Caco-2 (cell line): ENCODE data around the gene RALGPS1. TPM values are rescaled to one million over a fixed set of nuclear protein-coding genes. Genes with fewer than 3 reads are reported as not detected.

Experiments used
- BruUV-seq: library from RNA; stranded (reverse); fragments of 400-500 nt; replicated peaks from 2 replicates; lab custom pipeline; 2021; lab: Mats Ljungman, UMichigan
- CTCF ChIA-PET: fragments of 300-600 bp; sonication (Branson Sonifier 250); formaldehyde crosslinking; loops from one replicate; lab custom pipeline; 2022; ENCODE audit warnings: antibody characterized with exemption; lab: Charles Lee
- POLR2A ChIA-PET: fragments of 300-600 bp; sonication (Branson Sonifier 250); formaldehyde crosslinking; loops from one replicate; lab custom pipeline; 2022; ENCODE audit warnings: antibody characterized with exemption; lab: Charles Lee
- DNase-seq, 2 experiments: peaks; one replicate each; pipeline versions ENCODE4 v3.0.0 to v3.0.0-alpha.2; 2020 to 2022
- H3K27me3 ChIP-seq: replicated peaks from 2 replicates; pipeline ENCODE4 v1.6.0; 2011; ENCODE audit warnings: low read length; ENCODE audit not compliant: control insufficient read depth, insufficient read depth
- H3K36me3 ChIP-seq: 2 replicates; pipeline ENCODE4 v1.5.1; 2011; ENCODE audit warnings: low read length; ENCODE audit not compliant: control insufficient read depth, insufficient read depth
- H3K4me1 ChIP-seq: fragments of 250-450 bp; sonication (Bioruptor Pico); 2 replicates; pipeline ENCODE4 v1.5.1; 2020; ENCODE audit warnings: mild to moderate bottlenecking
- H3K4me3 ChIP-seq: 2 replicates; pipeline ENCODE4 v1.5.1; 2011; ENCODE audit warnings: low read depth, mild to moderate bottlenecking, control low read depth, low read length
- H3K9me3 ChIP-seq: fragments of 250-450 bp; sonication (Bioruptor Pico); 2 replicates; pipeline ENCODE4 v1.5.1; 2020; ENCODE audit warnings: mild to moderate bottlenecking, moderate library complexity
- H3K27ac Mint-ChIP-seq: one replicate; pipeline ENCODE4 v1.8.0; 2022; ENCODE audit warnings: mixed read lengths; ENCODE audit not compliant: unreplicated experiment
- H3K27me3 Mint-ChIP-seq: one replicate; pipeline ENCODE4 v1.8.0; 2022; ENCODE audit warnings: mixed read lengths; ENCODE audit not compliant: insufficient read depth, unreplicated experiment
- H3K36me3 Mint-ChIP-seq: one replicate; pipeline ENCODE4 v1.8.0; 2022; ENCODE audit warnings: mild to moderate bottlenecking, mixed read lengths; ENCODE audit not compliant: insufficient read depth, unreplicated experiment
- H3K4me1 Mint-ChIP-seq: one replicate; pipeline ENCODE4 v1.8.0; 2022; ENCODE audit warnings: low read depth, mixed read lengths; ENCODE audit not compliant: unreplicated experiment
- H3K4me3 Mint-ChIP-seq: one replicate; pipeline ENCODE4 v1.8.0; 2022; ENCODE audit warnings: mild to moderate bottlenecking, moderate library complexity, mixed read lengths; ENCODE audit not compliant: unreplicated experiment
- H3K9me3 Mint-ChIP-seq: one replicate; pipeline ENCODE4 v1.8.0; 2022; ENCODE audit warnings: mixed read lengths; ENCODE audit not compliant: unreplicated experiment
- CTCF ChIP-seq, 2 experiments: fragments of 200-600 bp in 1 of 2; IDR thresholded peaks; 1 replicate in 1 of 2; 2 replicates in 1 of 2; pipeline versions ENCODE4 v1.5.1 to v1.8.0; 2011 to 2022; ENCODE audit warnings: antibody characterized with exemption in 1 of 2, control low read depth in 1 of 2, inconsistent platforms in 1 of 2, low read depth in 1 of 2, low read length in 1 of 2, mild to moderate bottlenecking in 1 of 2, moderate library complexity in 1 of 2; ENCODE audit not compliant: insufficient read depth in 1 of 2, severe bottlenecking in 1 of 2, unreplicated experiment in 1 of 2
- intact Hi-C: fragments of 100-400 bp; cut with micrococcal nuclease; formaldehyde crosslinking; loops from one replicate; pipeline ENCODE4 v1.10.0; 2022; ENCODE audit not compliant: unreplicated experiment
- total RNA-seq: library from RNA; stranded (reverse); gene quantifications from 2 replicates; pipeline ENCODE4 v1.2.3, GENCODE V29; 2022

Gene RALGPS1
- total RNA-seq, 1 experiment from 2014 or later = 41.5 TPM

- H3K9me3 Mint-ChIP-seq = no peaks in the 10 kb centered on the region
- no peak for TF ChIP-seq CTCF (IDR thresholded peaks at IDR 0.05; ENCODE audit: insufficient read depth in 1 of 2, low read depth in 1 of 2, low read length in 1 of 2, severe bottlenecking in 1 of 2, unreplicated experiment in 1 of 2)
- intact Hi-C loops = no loop called here
- H3K36me3 ChIP-seq = no peaks in the 10 kb centered on the region
- H3K4me3 ChIP-seq = no peak overlapping the region
- no peaks in the 10 kb centered on the region for H3K9me3 ChIP-seq
- no peaks in the 10 kb centered on the region for H3K27me3 ChIP-seq
- no peak for DNase-seq
- ChIA-PET CTCF (no interaction called here), POLR2A (no interaction called here)
- no peaks in the 10 kb centered on the region for H3K4me1 ChIP-seq
- BruUV-seq = no TSS peak
- no peaks in the 10 kb centered on the region for H3K27me3 Mint-ChIP-seq
- H3K27ac Mint-ChIP-seq = no peak overlapping the region
- no peaks in the 10 kb centered on the region for H3K4me1 Mint-ChIP-seq
- H3K36me3 Mint-ChIP-seq = peaks cover 6% of the 10 kb centered on the region
- no peak overlapping the region for H3K4me3 Mint-ChIP-seq
These were observed 65.6 kb downstream of the RALGPS1 start for GRCh38 chr9:126980231-126980630.

GRCh38 chr9:126981218-126981617 is 66.6 kb downstream of the RALGPS1 start:
- Mint-ChIP-seq H3K27me3 (no peaks in the 10 kb centered on the region), H3K36me3 (peaks cover 6% of the 10 kb centered on the region), H3K4me3 (no peak overlapping the region), H3K4me1 (no peaks in the 10 kb centered on the region), H3K9me3 (no peaks in the 10 kb centered on the region), H3K27ac (no peak overlapping the region)
- H3K9me3 ChIP-seq = no peaks in the 10 kb centered on the region
- TF ChIP-seq CTCF (IDR thresholded peaks at IDR 0.05; ENCODE audit: insufficient read depth in 1 of 2, low read depth in 1 of 2, low read length in 1 of 2, severe bottlenecking in 1 of 2, unreplicated experiment in 1 of 2) = no peak
- H3K4me3 ChIP-seq = no peak overlapping the region
- BruUV-seq = no TSS peak
- POLR2A ChIA-PET = no interaction called here
- intact Hi-C loops = no loop called here
- no peaks in the 10 kb centered on the region for H3K27me3 ChIP-seq
- DNase-seq = no peak
- H3K4me1 ChIP-seq = peaks cover 6% of the 10 kb centered on the region; the same call in 1 of the 2 replicates
- H3K36me3 ChIP-seq = no peaks in the 10 kb centered on the region
- CTCF ChIA-PET = no interaction called here

GRCh38 chr9:126982215-126983002 is 67.8 kb downstream of the RALGPS1 start:
- Histone ChIP-seq H3K4me3 (no peak overlapping the region), H3K9me3 (no peaks in the 10 kb centered on the region), H3K36me3 (no peaks in the 10 kb centered on the region), H3K27me3 (no peaks in the 10 kb centered on the region), H3K4me1 (peaks cover 13% of the 10 kb centered on the region; the same call in 1 of the 2 replicates)
- POLR2A ChIA-PET = no interaction called here
- peaks cover 6% of the 10 kb centered on the region for H3K36me3 Mint-ChIP-seq
- no peak overlapping the region for H3K27ac Mint-ChIP-seq
- TF ChIP-seq CTCF (IDR thresholded peaks at IDR 0.05; ENCODE audit: insufficient read depth in 1 of 2, low read depth in 1 of 2, low read length in 1 of 2, severe bottlenecking in 1 of 2, unreplicated experiment in 1 of 2) = no peak
- no TSS peak for BruUV-seq
- H3K4me1 Mint-ChIP-seq = no peaks in the 10 kb centered on the region
- no peaks in the 10 kb centered on the region for H3K27me3 Mint-ChIP-seq
- H3K4me3 Mint-ChIP-seq = no peak overlapping the region
- intact Hi-C loops = no loop called here
- DNase-seq = no peak
- no peaks in the 10 kb centered on the region for H3K9me3 Mint-ChIP-seq
- CTCF ChIA-PET = no interaction called here
